AG10803 (cell line): Measurements from ENCODE around the gene SEMA4F.

ENCODE experiments used
- DNase-seq: peaks from one replicate; pipeline ENCODE4 v3.0.0; 2010; ENCODE audit warnings: low read depth
- H3K4me3 ChIP-seq: 2 replicates; pipeline ENCODE4 v1.5.1; 2011; ENCODE audit warnings: mild to moderate bottlenecking, low read length, control low read depth
- TF ChIP-seq, protein P1 (sequence below): conservative IDR thresholded peaks from 2 replicates; pipeline ENCODE4 v1.5.1; 2011; ENCODE audit warnings: mild to moderate bottlenecking, low read length, control low read depth, inconsistent platforms

SEMA4F gene

DNA sequence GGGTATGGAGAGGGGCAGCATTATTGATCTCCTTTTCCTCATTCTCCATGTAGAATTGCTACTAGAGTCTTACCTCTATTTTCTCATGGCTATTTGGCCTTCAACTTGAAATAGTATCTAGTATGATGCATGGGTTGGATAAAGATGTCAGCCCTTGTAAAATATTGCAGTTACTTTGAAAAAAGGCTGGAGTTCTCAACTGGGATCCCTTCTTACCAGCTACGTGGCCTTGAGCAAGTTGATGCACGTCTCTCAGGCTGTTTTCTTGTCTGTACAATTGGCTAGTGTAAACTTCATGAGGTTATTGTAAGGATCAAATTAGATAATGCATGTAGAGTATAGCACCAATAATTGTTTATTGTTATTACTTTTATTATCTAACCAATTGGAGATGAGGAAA, 50.2 kb downstream of the SEMA4F start:
- no peak overlapping the region for H3K4me3 ChIP-seq
- TF ChIP-seq, protein P1, sequence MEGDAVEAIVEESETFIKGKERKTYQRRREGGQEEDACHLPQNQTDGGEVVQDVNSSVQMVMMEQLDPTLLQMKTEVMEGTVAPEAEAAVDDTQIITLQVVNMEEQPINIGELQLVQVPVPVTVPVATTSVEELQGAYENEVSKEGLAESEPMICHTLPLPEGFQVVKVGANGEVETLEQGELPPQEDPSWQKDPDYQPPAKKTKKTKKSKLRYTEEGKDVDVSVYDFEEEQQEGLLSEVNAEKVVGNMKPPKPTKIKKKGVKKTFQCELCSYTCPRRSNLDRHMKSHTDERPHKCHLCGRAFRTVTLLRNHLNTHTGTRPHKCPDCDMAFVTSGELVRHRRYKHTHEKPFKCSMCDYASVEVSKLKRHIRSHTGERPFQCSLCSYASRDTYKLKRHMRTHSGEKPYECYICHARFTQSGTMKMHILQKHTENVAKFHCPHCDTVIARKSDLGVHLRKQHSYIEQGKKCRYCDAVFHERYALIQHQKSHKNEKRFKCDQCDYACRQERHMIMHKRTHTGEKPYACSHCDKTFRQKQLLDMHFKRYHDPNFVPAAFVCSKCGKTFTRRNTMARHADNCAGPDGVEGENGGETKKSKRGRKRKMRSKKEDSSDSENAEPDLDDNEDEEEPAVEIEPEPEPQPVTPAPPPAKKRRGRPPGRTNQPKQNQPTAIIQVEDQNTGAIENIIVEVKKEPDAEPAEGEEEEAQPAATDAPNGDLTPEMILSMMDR, result no peak
- DNase-seq, result no peak

DNA sequence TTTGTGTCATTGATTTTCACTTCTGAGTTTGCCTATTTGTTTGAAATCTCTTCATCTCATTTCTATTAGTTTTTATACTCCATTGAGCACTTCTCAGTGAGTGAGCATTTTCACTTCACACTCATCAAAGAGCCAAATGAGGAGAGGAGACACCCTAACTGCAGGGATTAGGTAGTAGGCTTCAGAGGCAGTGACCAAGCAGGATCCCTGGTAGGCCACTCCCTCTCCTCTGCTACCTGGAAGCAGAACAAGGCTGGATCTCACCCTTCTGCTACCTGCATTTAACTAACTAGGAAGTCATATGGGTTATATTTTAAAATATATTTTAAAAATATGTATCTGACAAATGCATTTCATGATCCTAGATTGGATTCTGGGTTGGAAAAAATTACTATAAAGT, 52.7 kb downstream of the SEMA4F start:
- no peak overlapping the region for H3K4me3 ChIP-seq
- TF ChIP-seq, protein P1, result no peak
- DNase-seq, result no peak

DNA sequence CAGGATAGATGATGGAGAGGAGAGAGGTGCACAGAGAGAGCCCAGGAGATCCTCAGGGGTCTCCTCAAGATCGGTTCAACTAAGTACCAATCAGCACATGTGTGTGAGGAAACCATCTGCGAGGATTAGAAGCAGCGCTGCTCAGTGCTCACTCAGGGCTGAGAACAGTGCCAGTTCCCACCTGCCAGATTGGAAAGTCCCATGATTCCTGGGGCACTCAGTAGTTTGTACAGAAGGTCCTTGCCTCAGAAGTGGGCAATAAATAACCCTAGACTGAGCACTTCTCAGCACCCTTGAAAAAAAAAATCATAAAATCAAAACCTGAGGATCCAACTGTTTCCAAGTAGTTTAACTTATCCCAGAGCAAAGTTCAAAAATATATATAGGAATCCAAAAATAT, 53.8 kb downstream of the SEMA4F start:
- TF ChIP-seq, protein P1, result no peak
- DNase-seq, result no peak

DNA sequence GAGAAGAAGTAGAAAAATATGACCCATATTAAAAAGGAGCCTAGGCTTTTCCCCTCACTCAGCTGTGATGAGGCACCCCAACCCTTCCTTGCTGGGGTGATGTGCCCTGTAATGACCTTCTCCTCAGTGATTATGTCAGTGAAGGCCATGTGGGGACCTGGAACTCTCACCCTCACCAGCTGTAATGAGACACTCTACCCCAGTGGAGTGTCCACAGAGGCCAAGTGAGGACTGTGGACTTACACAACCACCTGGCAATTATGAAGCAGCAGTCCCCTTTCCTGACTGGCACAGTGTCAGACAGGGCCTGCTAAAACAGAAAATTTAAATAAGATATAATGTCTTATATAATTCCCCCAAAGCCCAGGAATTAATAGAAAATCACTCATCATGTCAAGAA, 54.2 kb downstream of the SEMA4F start:
- peak; percentile 11 for DNase-seq
- no peak overlapping the region for H3K4me3 ChIP-seq
- TF ChIP-seq, protein P1, result no peak

More for the DNA sequence above, 53.8 kb downstream of the SEMA4F start:
- no peak overlapping the region for H3K4me3 ChIP-seq

DNA sequence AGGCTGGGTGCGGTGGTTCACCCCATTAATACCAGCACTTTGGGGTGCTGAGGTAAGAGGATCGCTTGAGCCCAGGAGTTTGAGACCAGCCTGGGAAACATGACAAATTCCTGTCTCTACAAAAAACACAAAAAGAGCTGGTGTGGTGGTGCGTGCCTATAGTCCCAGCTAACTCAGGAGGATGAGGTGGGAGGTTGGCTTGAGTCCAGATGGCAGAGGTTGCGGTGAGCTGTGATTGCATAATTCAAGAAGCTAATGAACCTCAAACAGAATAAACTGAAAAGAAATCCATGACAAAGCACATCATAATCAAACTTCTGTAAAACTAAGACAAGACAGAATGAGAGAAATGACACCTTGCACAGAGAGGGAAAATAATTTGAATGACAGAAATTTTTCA, 54.8 kb downstream of the SEMA4F start:
- TF ChIP-seq, protein P1, result no peak

DNA sequence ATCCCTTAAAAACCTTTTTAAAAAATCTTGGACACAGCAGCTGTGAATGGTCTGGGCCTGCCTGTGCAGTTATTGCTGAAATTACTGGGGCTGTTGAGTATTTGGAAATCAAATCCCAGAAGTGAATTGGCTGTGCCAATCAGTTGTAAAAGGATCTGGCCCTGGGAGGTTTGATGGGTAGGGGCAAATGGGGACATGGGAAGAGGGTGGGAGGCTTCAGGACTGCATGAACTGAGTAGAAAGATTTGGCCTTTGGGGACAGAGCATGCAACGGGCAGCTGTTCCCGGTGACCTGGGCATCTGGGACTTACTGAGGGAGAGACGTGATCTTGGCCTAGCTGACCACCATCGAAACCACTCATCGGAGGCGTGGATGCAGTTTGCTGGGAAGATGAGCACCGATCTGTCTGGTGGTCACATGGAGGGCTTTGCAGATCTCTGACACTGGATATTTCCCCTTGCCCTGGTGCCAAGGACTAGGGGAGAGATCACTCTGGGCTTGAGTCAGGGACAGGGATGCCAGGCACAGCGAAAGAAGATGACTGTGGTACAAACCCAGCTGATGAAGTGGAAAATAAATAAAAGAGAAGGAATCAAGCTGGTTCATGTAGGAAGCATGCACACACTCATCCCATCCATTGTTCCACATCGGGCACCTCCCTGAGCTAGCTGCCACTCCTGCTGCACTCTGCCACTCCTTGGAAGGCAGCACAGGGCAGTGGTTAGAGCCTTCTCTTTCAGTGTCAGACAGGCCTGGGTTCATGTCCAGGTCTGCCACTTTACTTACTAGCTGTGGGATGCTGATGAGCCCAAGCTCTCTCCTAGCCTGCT, 58.4 kb downstream of the SEMA4F start:
- TF ChIP-seq, protein P1, result no peak
- no peak overlapping the region for H3K4me3 ChIP-seq
- DNase-seq, result no peak

More for the DNA sequence above, 54.8 kb downstream of the SEMA4F start:
- DNase-seq, result peak; percentile 53
- no peak overlapping the region for H3K4me3 ChIP-seq

DNA sequence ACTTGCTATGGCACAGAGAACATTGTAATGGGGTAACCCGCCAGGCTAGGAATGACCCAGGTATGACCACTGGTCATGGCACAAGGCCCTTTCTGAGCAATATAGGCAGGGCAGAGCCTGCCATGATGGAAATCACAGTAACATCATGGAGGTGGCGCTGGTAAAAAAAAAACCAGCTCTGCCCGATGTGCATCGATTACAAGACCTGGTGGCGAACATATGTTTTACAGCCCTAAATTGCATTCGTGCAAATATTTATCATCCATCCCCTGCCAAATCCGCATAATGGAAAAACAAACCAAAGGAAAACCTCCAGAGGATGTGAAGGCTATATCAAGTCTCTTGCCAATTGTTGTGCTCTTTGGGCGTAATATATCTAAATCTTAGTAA, 60.6 kb downstream of the SEMA4F start:
- DNase-seq, result no peak
- TF ChIP-seq, protein P1, result no peak; the same call in 1 of the 2 replicates
- no peak overlapping the region for H3K4me3 ChIP-seq
